ENCODE results near the gene PNPLA1. TPM values are rescaled to one million over a fixed set of nuclear protein-coding genes. Genes with fewer than 3 reads are reported as not detected.

The PNPLA1 gene
- total RNA-seq (ENCODE audit: low replicate concordance), result not detected in 2 replicates

- Histone ChIP-seq H3K36me3 (no peaks in the 10 kb centered on the region), H3K9ac (no peak within 1 kb of the TSS), H4K20me1 (ENCODE audit: low read depth) (no peaks in the 10 kb centered on the region), H3K4me3 (no peak within 1 kb of the TSS), H3F3A (ENCODE audit: low read depth) (no peaks in the 10 kb centered on the region), H3K4me2 (no peak within 1 kb of the TSS), H2AFZ (replicated peaks) (no peak within 1 kb of the TSS), H3K4me1 (no peaks in the 10 kb centered on the region), H3K27me3 (no peaks in the 10 kb centered on the region), H3K27ac (no peak within 1 kb of the TSS), H3K9me3 (ENCODE audit: low read depth) (no peaks in the 10 kb centered on the region), H3K79me2 (ENCODE audit: low read depth) (no peaks in the 10 kb centered on the region)
- peak; percentile 16 for DNase-seq (ENCODE audit: low spot score)
- no peak within 1 kb of the TSS for H3K4me3 Mint-ChIP-seq
- H3K27me3 Mint-ChIP-seq (ENCODE audit: insufficient read depth, low read depth), result peaks cover 14% of the 10 kb centered on the region
- TF ChIP-seq CTCF (IDR thresholded peaks at IDR 0.05) (no peak), EZH2phosphoT487 (IDR thresholded peaks at IDR 0.05) (no peak), EZH2 (IDR thresholded peaks at IDR 0.05) (no peak)
- no peaks in the 10 kb centered on the region for H3K36me3 Mint-ChIP-seq
- peaks cover 4% of the 10 kb centered on the region for H3K4me1 Mint-ChIP-seq
- H3K27ac Mint-ChIP-seq, result peak within 1 kb of the TSS; percentile 47
- H3K9me3 Mint-ChIP-seq, result no peaks in the 10 kb centered on the region
Measured at GRCh38 chr6:36269834-36270705, at the start of gene PNPLA1. PNPLA1 (plus strand) TSS chr6:36270060; CDS start chr6:36270460, 400 bp downstream.

GRCh38 chr6:36220226-36220625 lies 49.6 kb upstream of the PNPLA1 start:
- TF ChIP-seq EZH2phosphoT487 (IDR thresholded peaks at IDR 0.05) (no peak), EZH2 (IDR thresholded peaks at IDR 0.05) (no peak), CTCF (IDR thresholded peaks at IDR 0.05) (no peak)
- Histone ChIP-seq H4K20me1 (ENCODE audit: low read depth) (peaks cover 11% of the 10 kb centered on the region), H3K27me3 (no peaks in the 10 kb centered on the region), H3K4me3 (no peak overlapping the region), H3K4me2 (no peak overlapping the region), H3K27ac (no peak overlapping the region), H3K9me3 (ENCODE audit: low read depth) (no peaks in the 10 kb centered on the region), H3K9ac (no peak overlapping the region), H3K4me1 (no peaks in the 10 kb centered on the region), H2AFZ (replicated peaks) (no peak overlapping the region), H3K79me2 (ENCODE audit: low read depth) (no peaks in the 10 kb centered on the region), H3F3A (ENCODE audit: low read depth) (no peaks in the 10 kb centered on the region), H3K36me3 (peaks cover 13% of the 10 kb centered on the region)
- Mint-ChIP-seq H3K36me3 (peaks cover 36% of the 10 kb centered on the region), H3K4me3 (no peak overlapping the region), H3K9me3 (no peaks in the 10 kb centered on the region), H3K27me3 (ENCODE audit: insufficient read depth, low read depth) (peaks cover 2% of the 10 kb centered on the region), H3K4me1 (no peaks in the 10 kb centered on the region), H3K27ac (no peak overlapping the region)
- no peak for DNase-seq (ENCODE audit: low spot score)

GRCh38 chr6:36221674-36222073 lies 48.2 kb upstream of the PNPLA1 start:
- Histone ChIP-seq H4K20me1 (ENCODE audit: low read depth) (peaks cover 9% of the 10 kb centered on the region), H3K4me3 (no peak overlapping the region), H3K27ac (no peak overlapping the region), H3K27me3 (no peaks in the 10 kb centered on the region), H3K4me2 (no peak overlapping the region), H3K9ac (no peak overlapping the region), H2AFZ (replicated peaks) (no peak overlapping the region), H3K4me1 (no peaks in the 10 kb centered on the region), H3K9me3 (ENCODE audit: low read depth) (no peaks in the 10 kb centered on the region), H3F3A (ENCODE audit: low read depth) (no peaks in the 10 kb centered on the region), H3K36me3 (peaks cover 7% of the 10 kb centered on the region), H3K79me2 (ENCODE audit: low read depth) (no peaks in the 10 kb centered on the region)
- Mint-ChIP-seq H3K27me3 (ENCODE audit: insufficient read depth, low read depth) (peaks cover 2% of the 10 kb centered on the region), H3K4me3 (no peak overlapping the region), H3K4me1 (no peaks in the 10 kb centered on the region), H3K9me3 (no peaks in the 10 kb centered on the region), H3K36me3 (peaks cover 33% of the 10 kb centered on the region), H3K27ac (no peak overlapping the region)
- TF ChIP-seq EZH2 (IDR thresholded peaks at IDR 0.05) (no peak), CTCF (IDR thresholded peaks at IDR 0.05) (no peak), EZH2phosphoT487 (IDR thresholded peaks at IDR 0.05) (no peak)
- no peak for DNase-seq (ENCODE audit: low spot score)

Measured in neural progenitor cell (in vitro differentiated cells).